GM12872 (cell line): ENCODE measurements around the gene BCL2L14.

Experiments
- TF ChIP-seq, protein P1 (sequence below): IDR thresholded peaks from 3 replicates; pipeline ENCODE4 v1.5.1; 2011; ENCODE audit warnings: low read depth, mild to moderate bottlenecking, low read length, moderate library complexity; ENCODE audit not compliant: insufficient read depth

Gene BCL2L14

DNA sequence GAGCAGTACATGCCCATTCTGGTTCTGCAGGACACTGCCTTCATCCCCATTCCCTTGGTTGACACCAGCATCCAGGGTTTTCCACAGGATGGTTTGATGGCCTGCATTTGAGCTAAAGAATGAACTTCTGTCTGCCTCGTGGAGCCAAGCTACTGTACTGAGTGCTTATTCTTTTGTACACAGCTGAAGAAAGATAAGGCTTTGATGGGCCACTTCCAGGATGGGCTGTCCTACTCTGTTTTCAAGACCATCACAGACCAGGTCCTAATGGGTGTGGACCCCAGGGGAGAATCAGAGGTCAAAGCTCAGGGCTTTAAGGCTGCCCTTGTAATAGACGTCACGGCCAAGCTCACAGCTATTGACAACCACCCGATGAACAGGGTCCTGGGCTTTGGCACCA lies 23.7 kb downstream of the BCL2L14 start:
- TF ChIP-seq, protein P1, sequence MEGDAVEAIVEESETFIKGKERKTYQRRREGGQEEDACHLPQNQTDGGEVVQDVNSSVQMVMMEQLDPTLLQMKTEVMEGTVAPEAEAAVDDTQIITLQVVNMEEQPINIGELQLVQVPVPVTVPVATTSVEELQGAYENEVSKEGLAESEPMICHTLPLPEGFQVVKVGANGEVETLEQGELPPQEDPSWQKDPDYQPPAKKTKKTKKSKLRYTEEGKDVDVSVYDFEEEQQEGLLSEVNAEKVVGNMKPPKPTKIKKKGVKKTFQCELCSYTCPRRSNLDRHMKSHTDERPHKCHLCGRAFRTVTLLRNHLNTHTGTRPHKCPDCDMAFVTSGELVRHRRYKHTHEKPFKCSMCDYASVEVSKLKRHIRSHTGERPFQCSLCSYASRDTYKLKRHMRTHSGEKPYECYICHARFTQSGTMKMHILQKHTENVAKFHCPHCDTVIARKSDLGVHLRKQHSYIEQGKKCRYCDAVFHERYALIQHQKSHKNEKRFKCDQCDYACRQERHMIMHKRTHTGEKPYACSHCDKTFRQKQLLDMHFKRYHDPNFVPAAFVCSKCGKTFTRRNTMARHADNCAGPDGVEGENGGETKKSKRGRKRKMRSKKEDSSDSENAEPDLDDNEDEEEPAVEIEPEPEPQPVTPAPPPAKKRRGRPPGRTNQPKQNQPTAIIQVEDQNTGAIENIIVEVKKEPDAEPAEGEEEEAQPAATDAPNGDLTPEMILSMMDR = no peak

DNA sequence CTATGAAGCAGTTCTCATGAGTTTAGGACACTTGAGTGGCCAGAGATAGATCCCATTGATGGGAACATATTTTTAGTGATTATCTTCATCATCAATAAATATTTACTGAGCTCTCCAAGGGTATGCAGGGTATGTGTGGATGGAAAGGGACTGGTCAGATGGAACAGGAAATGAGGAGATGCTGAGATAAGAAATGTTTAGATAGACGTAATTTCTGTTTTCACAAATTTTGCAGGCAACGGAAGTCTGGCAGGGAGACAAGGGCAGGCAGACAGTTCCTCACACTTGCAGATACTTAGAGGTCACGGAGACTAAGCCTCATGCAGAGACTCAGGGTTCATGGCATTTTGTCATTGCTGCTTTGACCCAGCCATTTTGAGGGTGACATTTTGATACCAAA lies 24.3 kb downstream of the BCL2L14 start:
- TF ChIP-seq, protein P1 = no peak

DNA sequence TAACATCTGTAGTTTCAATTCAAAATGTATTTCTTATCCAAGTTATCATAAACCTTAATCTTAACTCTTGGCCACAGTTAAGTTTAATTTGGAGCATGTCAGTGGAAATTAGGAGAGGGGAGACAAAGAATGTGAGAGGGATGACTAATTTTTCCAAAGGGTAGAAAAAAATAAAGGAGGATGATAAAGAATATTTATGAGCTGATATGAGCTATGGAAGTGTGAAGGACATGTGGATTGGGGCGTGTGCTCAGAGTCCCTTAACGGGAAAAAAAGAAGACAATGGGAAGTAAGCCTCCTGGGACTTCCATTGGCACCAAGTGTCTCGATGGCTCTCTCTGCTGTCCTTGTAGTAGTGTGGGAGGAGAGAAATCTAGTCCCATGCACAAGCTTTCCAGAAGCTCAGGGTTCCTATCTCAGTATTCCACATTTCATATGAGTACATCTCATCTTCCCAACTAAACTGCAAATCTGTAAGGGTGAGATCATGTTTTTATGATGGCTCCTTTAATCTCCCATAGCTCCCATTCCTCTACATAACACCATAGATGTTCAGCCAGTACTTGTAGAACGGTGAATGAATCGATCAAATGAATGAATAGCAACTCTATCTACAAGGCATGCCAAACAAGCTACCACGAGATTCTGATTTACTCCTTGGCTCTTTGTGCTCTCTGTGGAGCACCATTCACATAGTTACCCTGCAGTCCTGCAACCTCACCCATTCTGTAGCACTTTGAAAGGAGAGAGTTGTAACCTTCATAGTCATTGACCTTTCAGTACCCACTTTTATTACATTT lies 27.4 kb downstream of the BCL2L14 start:
- TF ChIP-seq, protein P1 = no peak

DNA sequence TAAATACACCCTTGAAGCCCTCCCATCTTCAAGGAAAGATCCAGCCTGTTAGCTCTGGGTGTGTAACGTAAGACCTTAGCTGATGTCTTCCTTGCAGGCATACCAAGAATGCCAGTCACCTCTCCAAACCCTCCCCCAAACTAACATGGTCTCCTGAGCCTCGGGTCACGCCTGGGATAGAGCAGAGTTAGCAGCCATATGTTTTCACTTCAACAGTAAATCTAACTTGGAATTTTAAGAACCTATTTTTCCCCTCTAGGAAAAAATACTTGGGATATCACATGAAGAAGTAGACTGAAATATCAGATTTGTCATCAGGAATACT lies 27.9 kb downstream of the BCL2L14 start:
- TF ChIP-seq, protein P1 = no peak

DNA sequence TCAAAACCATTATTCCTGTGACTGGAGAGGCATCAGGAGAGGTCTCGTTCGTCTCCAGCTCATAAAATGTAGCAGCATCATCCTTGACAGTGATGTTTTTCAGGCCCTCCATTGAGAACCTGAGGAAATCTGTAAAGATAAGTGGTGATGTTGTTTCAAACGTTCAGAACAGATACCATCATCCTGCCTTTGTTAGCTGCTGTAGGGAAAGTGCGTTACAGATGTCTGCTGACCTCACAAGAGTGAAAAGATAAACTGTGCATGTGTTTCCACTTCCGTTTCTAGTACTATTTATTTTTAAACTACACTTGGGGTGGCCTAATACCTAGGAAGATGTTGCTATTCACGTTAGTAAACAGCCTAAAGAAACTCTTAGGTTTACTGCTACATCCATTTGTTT lies 28.4 kb downstream of the BCL2L14 start:
- TF ChIP-seq, protein P1 = no peak

DNA sequence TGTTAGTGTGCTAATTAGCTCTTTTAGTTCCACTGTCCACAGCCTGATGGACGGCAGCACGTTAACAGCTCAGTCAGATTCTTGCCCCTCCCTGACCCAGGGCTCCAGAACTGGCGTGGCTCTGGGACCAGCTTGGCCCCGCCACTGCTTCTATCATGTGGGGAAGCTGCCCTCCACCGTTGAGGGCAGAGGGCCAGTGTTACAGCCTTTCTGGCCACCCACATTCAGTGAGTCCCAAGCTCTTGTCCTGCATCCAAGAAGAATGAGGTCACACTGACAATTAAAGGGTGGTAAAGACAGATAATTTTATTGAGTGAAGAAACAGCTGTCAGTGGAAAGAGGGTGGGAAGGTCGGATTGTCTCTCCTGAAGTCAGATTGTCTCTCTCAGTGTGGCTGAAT lies 36.9 kb downstream of the BCL2L14 start:
- TF ChIP-seq, protein P1 = no peak

- TF ChIP-seq, protein P1 = no peak
These were observed 37.8 kb downstream of the BCL2L14 start for GRCh38 chr12:12108441-12109058.
